CD14-positive monocyte (primary cell): Measurements from ENCODE around the gene HOXD1. TPM values are rescaled to one million over a fixed set of nuclear protein-coding genes. Genes with fewer than 3 reads are reported as not detected.
A peak's percentile ranks its signal among the peaks of the same experiment; 100 is the strongest.

Experiments
- DNase-seq, 3 donors: peaks; one replicate each; pipeline ENCODE4 v3.0.0-alpha.2; 2011 to 2022
- H2AFZ ChIP-seq: 2 replicates; pipeline ENCODE4 v1.6.0; 2012; ENCODE audit warnings: mild to moderate bottlenecking, low read depth, low read length, inconsistent platforms; ENCODE audit not compliant: insufficient read depth, poor library complexity, severe bottlenecking
- H3K27ac ChIP-seq, 2 donors: 1 replicate in 1 of 2; 2 replicates in 1 of 2; pipeline ENCODE4 v1.5.1; 2012 to 2013; ENCODE audit warnings: low read length in 2 of 2, control low read depth in 1 of 2, inconsistent platforms in 1 of 2, low read depth in 1 of 2, mild to moderate bottlenecking in 1 of 2
- H3K27me3 ChIP-seq, 2 donors: one replicate each; pipeline versions ENCODE4 v1.6.0 to v1.6.1; 2011 to 2013; ENCODE audit warnings: low read length in 2 of 2; ENCODE audit not compliant: control insufficient read depth in 2 of 2, insufficient read depth in 2 of 2
- H3K36me3 ChIP-seq, 2 donors: replicated peaks in 1 of 2; 1 replicate in 1 of 2; 2 replicates in 1 of 2; pipeline versions ENCODE4 v1.5.1 to v1.6.1; 2012 to 2013; ENCODE audit warnings: low read length in 2 of 2, control low read depth in 1 of 2, inconsistent platforms in 1 of 2, mild to moderate bottlenecking in 1 of 2; ENCODE audit not compliant: insufficient read depth in 2 of 2, control insufficient read depth in 1 of 2
- H3K4me1 ChIP-seq, 2 donors: 1 replicate in 1 of 2; 2 replicates in 1 of 2; pipeline versions ENCODE4 v1.5.1 to v1.6.1; 2012 to 2013; ENCODE audit warnings: low read length in 2 of 2, control low read depth in 1 of 2, inconsistent platforms in 1 of 2, mild to moderate bottlenecking in 1 of 2, moderate library complexity in 1 of 2; ENCODE audit not compliant: insufficient read depth in 2 of 2, control insufficient read depth in 1 of 2
- H3K4me2 ChIP-seq: replicated peaks from 2 replicates; pipeline ENCODE3; 2012; ENCODE audit warnings: low read length, moderate library complexity, mild to moderate bottlenecking; ENCODE audit not compliant: poor library complexity, severe bottlenecking; ENCODE audit errors: extremely low read depth
- H3K4me3 ChIP-seq, 3 experiments: fragments of 200-600 bp in 1 of 3; sonication (generic) in 1 of 3; replicated peaks in 1 of 3; 1 replicate in 2 of 3; 2 replicates in 1 of 3; pipeline ENCODE4 v1.5.1; 2011 to 2013; ENCODE audit warnings: low read length in 3 of 3, mild to moderate bottlenecking in 3 of 3, control low read depth in 2 of 3, low read depth in 2 of 3, inconsistent platforms in 1 of 3, moderate library complexity in 1 of 3
- H3K79me2 ChIP-seq: 2 replicates; pipeline ENCODE4 v1.6.0; 2012; ENCODE audit warnings: mild to moderate bottlenecking, control low read depth, inconsistent platforms, low read length, moderate library complexity; ENCODE audit not compliant: insufficient read depth
- H3K9ac ChIP-seq: 2 replicates; pipeline ENCODE4 v1.6.0; 2017; ENCODE audit warnings: low read length, mild to moderate bottlenecking; ENCODE audit not compliant: insufficient read depth, poor library complexity, severe bottlenecking
- H3K9me3 ChIP-seq, 2 donors: replicated peaks in 1 of 2; 1 replicate in 1 of 2; 2 replicates in 1 of 2; pipeline versions ENCODE4 v1.5.1 to v1.6.1; 2012 to 2013; ENCODE audit warnings: low read length in 2 of 2, control low read depth in 1 of 2; ENCODE audit not compliant: control insufficient read depth in 1 of 2, insufficient read depth in 1 of 2
- H4K20me1 ChIP-seq: 2 replicates; pipeline ENCODE4 v1.6.0; 2012; ENCODE audit warnings: mild to moderate bottlenecking, low read length, control low read depth, moderate library complexity; ENCODE audit not compliant: insufficient read depth
- H3K27ac Mint-ChIP-seq, 7 donors: one replicate each; pipeline ENCODE4 v1.8.0; 2020; ENCODE audit warnings: mild to moderate bottlenecking in 7 of 7, mixed read lengths in 7 of 7, moderate library complexity in 6 of 7, inconsistent platforms in 2 of 7
- H3K27me3 Mint-ChIP-seq, 3 donors: one replicate each; pipeline ENCODE4 v1.8.0; 2021 to 2022; ENCODE audit warnings: low read depth in 3 of 3, mild to moderate bottlenecking in 3 of 3, mixed read lengths in 3 of 3, moderate library complexity in 3 of 3, inconsistent platforms in 1 of 3
- H3K36me3 Mint-ChIP-seq, 2 donors: one replicate each; pipeline ENCODE4 v1.8.0; 2020; ENCODE audit warnings: mixed read lengths in 2 of 2, inconsistent platforms in 1 of 2, mild to moderate bottlenecking in 1 of 2
- H3K4me1 Mint-ChIP-seq: one replicate; pipeline ENCODE4 v1.8.0; 2020; ENCODE audit warnings: mild to moderate bottlenecking, mixed read lengths
- H3K4me3 Mint-ChIP-seq, 2 donors: one replicate each; pipeline ENCODE4 v1.8.0; 2020; ENCODE audit warnings: mild to moderate bottlenecking in 2 of 2, mixed read lengths in 2 of 2, moderate library complexity in 1 of 2
- H3K9me3 Mint-ChIP-seq, 7 donors: one replicate each; pipeline ENCODE4 v1.8.0; 2020 to 2022; ENCODE audit warnings: mixed read lengths in 7 of 7, mild to moderate bottlenecking in 6 of 7, moderate library complexity in 6 of 7, inconsistent platforms in 2 of 7
- CTCF ChIP-seq: fragments of 200-600 bp; IDR thresholded peaks from one replicate; pipeline ENCODE4 v1.8.0; 2022; ENCODE audit warnings: antibody characterized with exemption, mild to moderate bottlenecking
- WGBS: methylation state at CpG from one replicate; pipeline ENCODE4 v1.1.5; 2013; ENCODE audit warnings: missing lambda C conversion rate; ENCODE audit not compliant: insufficient coverage; 5-methylcytosine and 5-hydroxymethylcytosine counted together
- intact Hi-C, 2 donors: fragments of 100-400 bp; cut with micrococcal nuclease; formaldehyde crosslinking; loops; one replicate each; pipeline versions ENCODE4 v1.15.0 to v1.15.1; 2023
- polyA plus RNA-seq, 3 donors: library from polyadenylated mRNA; depleted of rRNA in 1 of 3; unstranded in 2 of 3; stranded (reverse) in 1 of 3; fragments of 300-500 nt in 2 of 3; fragments of >200 nt in 1 of 3; fragmentation: Illumina TruSeq in 2 of 3; gene quantifications; 1 replicate in 2 of 3; 2 replicates in 1 of 3; pipeline ENCODE4 v1.2.3, GENCODE V29; 2012 to 2021

HOXD1 gene
- polyA plus RNA-seq, 3 donors = not detected

- TF ChIP-seq CTCF = no peak
- peaks cover 88 to 95% (median 88%) of the 10 kb centered on the region in 3 donors for H3K27me3 Mint-ChIP-seq
- no peak overlapping the region for H2AFZ ChIP-seq
- no peaks in the 10 kb centered on the region for H3K36me3 ChIP-seq
- H3K9me3 Mint-ChIP-seq = peaks cover 0 to 26% (median 17%) of the 10 kb centered on the region in 7 donors
- no peak for DNase-seq
- 100% methylated on average over 1 of the region's 2 CpGs for WGBS
- no peak overlapping the region for H3K27ac Mint-ChIP-seq
- peaks cover 8 to 23% of the 10 kb centered on the region in 2 donors for H3K4me1 ChIP-seq
- H3K27ac ChIP-seq = no peak overlapping the region
- no peaks in the 10 kb centered on the region for H4K20me1 ChIP-seq
- H3K27me3 ChIP-seq = peaks cover 79 to 97% of the 10 kb centered on the region in 2 donors
- H3K36me3 Mint-ChIP-seq = peaks cover 6% of the 10 kb centered on the region in 2 donors
- no peak overlapping the region for H3K4me3 ChIP-seq
- H3K4me1 Mint-ChIP-seq = peaks cover 20% of the 10 kb centered on the region
- no peak overlapping the region for H3K9ac ChIP-seq
- peaks cover 4 to 40% of the 10 kb centered on the region in 2 donors for H3K9me3 ChIP-seq
- H3K4me3 Mint-ChIP-seq = peak overlapping the region in 1 of 2 donors; percentile 23
- H3K79me2 ChIP-seq = no peaks in the 10 kb centered on the region
- intact Hi-C loops = no loop called here
- no peak overlapping the region for H3K4me2 ChIP-seq
Measured at GRCh38 chr2:176186024-176186423, 2.4 kb upstream of the HOXD1 start.

- Mint-ChIP-seq H3K36me3 (peaks cover 6% of the 10 kb centered on the region in 2 donors), H3K9me3 (peaks cover 0 to 28% (median 19%) of the 10 kb centered on the region in 7 donors), H3K4me3 (peak overlapping the region; percentile 81 to 93), H3K27ac (no peak overlapping the region), H3K27me3 (peaks cover 88 to 97% (median 89%) of the 10 kb centered on the region in 3 donors), H3K4me1 (peaks cover 20% of the 10 kb centered on the region)
- peaks cover 83 to 97% of the 10 kb centered on the region in 2 donors for H3K27me3 ChIP-seq
- H2AFZ ChIP-seq = peak overlapping the region; percentile 21
- peak overlapping the region; percentile 63 for H3K4me2 ChIP-seq
- no peaks in the 10 kb centered on the region for H4K20me1 ChIP-seq
- H3K4me1 ChIP-seq = peaks cover 8 to 23% of the 10 kb centered on the region in 2 donors
- no peaks in the 10 kb centered on the region for H3K79me2 ChIP-seq
- no peaks in the 10 kb centered on the region for H3K36me3 ChIP-seq
- 4% methylated on average over 8 of the region's 13 CpGs for WGBS
- H3K9ac ChIP-seq = no peak overlapping the region
- peaks cover 4 to 37% of the 10 kb centered on the region in 2 donors for H3K9me3 ChIP-seq
- H3K4me3 ChIP-seq = peak overlapping the region in 1 of 3 experiments; percentile 62
- no peak overlapping the region for H3K27ac ChIP-seq
- TF ChIP-seq CTCF = no peak
- intact Hi-C loops = no loop called here
- no peak for DNase-seq
Measured at GRCh38 chr2:176187200-176187898, 1.1 kb upstream of the HOXD1 start.
